ENCODE measurements around the gene ZNF197. TPM values are rescaled to one million over a fixed set of nuclear protein-coding genes. Genes with fewer than 3 reads are reported as not detected.
"Not testable (repeated sequence)": the region's sequence is repeated elsewhere in the genome, so short reads cannot be mapped to it uniquely, and the experiment has no call there.

Gene ZNF197
- total and polyA plus RNA-seq, 2 donors (not counting 3 experiments of a cell fraction or from before 2014, with no cell fraction given), result 2.9 to 6.4 TPM

GRCh38 chr3:44578924-44579515, 45.8 kb upstream of the ZNF197 start:
- dilution Hi-C loops (cut with MboI; ENCODE audit: extremely low pct_ligation_motif_present, low sequenced_read_pairs); BruUV-seq (replicated peaks): not testable (repeated sequence)

GRCh38 chr3:44579749-44580148, 45.1 kb upstream of the ZNF197 start:
- FAIRE-seq; dilution Hi-C loops (cut with MboI; ENCODE audit: extremely low pct_ligation_motif_present, low sequenced_read_pairs); H3K9ac ChIP-seq (replicated peaks; ENCODE audit: extremely low read depth, insufficient read depth, low read length); H2AFZ ChIP-seq (ENCODE audit: low read depth, low read length); H4K20me1 ChIP-seq (replicated peaks; ENCODE audit: control insufficient read depth, extremely low read depth, insufficient read depth, low read length); H3K27ac ChIP-seq (ENCODE audit: insufficient read depth, low read depth, low read length); H3K4me1 ChIP-seq (ENCODE audit: control insufficient read depth, extremely low read depth, insufficient read depth, low read length); DNase-seq (ENCODE audit: low read depth, low spot score); intact Hi-C loops (cut with micrococcal nuclease); H3K4me3 ChIP-seq (replicated peaks in 1 of 3; ENCODE audit: insufficient read depth in 1 of 3, low read depth in 1 of 3, low read length in 3 of 3); H3K36me3 ChIP-seq (ENCODE audit: control insufficient read depth in 2 of 2, extremely low read depth in 1 of 2, insufficient read depth in 2 of 2, low read length in 2 of 2); CTCF ChIA-PET; H3K9me3 ChIP-seq (replicated peaks; ENCODE audit: control insufficient read depth, insufficient read depth, low read length); POLR2A ChIA-PET; H3K79me2 ChIP-seq (ENCODE audit: control insufficient read depth, insufficient read depth, low read length); BruUV-seq (replicated peaks); H3K4me2 ChIP-seq (ENCODE audit: insufficient read depth, low read length); H3K9me1 ChIP-seq (replicated peaks; ENCODE audit: control insufficient read depth, extremely low read depth, insufficient read depth, low read length): not testable (repeated sequence)
- H3K27me3 ChIP-seq (ENCODE audit: control insufficient read depth in 2 of 2, insufficient read depth in 2 of 2, low read length in 2 of 2), result peaks cover 12 to 16% of the 10 kb centered on the region in 2 experiments

More at GRCh38 chr3:44578924-44579515, 45.8 kb upstream of the ZNF197 start:
- CTCF ChIA-PET; H3K36me3 ChIP-seq (ENCODE audit: control insufficient read depth in 2 of 2, extremely low read depth in 1 of 2, insufficient read depth in 2 of 2, low read length in 2 of 2); FAIRE-seq; H2AFZ ChIP-seq (ENCODE audit: low read depth, low read length); H3K79me2 ChIP-seq (ENCODE audit: control insufficient read depth, insufficient read depth, low read length); DNase-seq (ENCODE audit: low read depth, low spot score); H3K4me2 ChIP-seq (ENCODE audit: insufficient read depth, low read length); H3K27ac ChIP-seq (ENCODE audit: insufficient read depth, low read depth, low read length); H4K20me1 ChIP-seq (replicated peaks; ENCODE audit: control insufficient read depth, extremely low read depth, insufficient read depth, low read length); POLR2A ChIA-PET; H3K9me1 ChIP-seq (replicated peaks; ENCODE audit: control insufficient read depth, extremely low read depth, insufficient read depth, low read length); H3K4me1 ChIP-seq (ENCODE audit: control insufficient read depth, extremely low read depth, insufficient read depth, low read length); H3K4me3 ChIP-seq (replicated peaks in 1 of 3; ENCODE audit: insufficient read depth in 1 of 3, low read depth in 1 of 3, low read length in 3 of 3); H3K9me3 ChIP-seq (replicated peaks; ENCODE audit: control insufficient read depth, insufficient read depth, low read length); H3K9ac ChIP-seq (replicated peaks; ENCODE audit: extremely low read depth, insufficient read depth, low read length); intact Hi-C loops (cut with micrococcal nuclease): not testable (repeated sequence)
- peaks cover 11% of the 10 kb centered on the region in 2 experiments for H3K27me3 ChIP-seq (ENCODE audit: control insufficient read depth in 2 of 2, insufficient read depth in 2 of 2, low read length in 2 of 2)

DNA sequence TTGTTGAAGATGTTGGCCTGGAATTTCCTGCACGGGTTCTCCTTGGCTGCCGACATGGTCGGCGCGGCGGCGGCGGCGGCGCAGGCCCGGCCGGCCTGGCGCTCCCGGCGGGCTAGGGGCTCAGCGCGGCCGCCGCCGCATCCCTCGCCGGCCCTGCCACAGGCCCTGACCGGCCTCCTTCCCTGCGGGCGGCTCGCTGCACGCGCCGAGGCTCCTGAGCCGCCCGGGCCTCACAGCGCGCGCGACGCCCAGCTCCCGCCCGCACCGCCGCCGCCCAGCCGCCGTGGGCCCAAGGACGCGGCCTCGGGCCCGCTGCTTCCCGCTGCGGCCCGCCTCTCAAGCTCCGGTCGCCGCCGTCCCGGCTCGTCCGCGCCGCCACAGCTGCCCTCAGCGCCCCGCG, 43.9 kb upstream of the ZNF197 start:
- H3K4me3 ChIP-seq (replicated peaks in 1 of 3; ENCODE audit: insufficient read depth in 1 of 3, low read depth in 1 of 3, low read length in 3 of 3); H3K79me2 ChIP-seq (ENCODE audit: control insufficient read depth, insufficient read depth, low read length); H3K9ac ChIP-seq (replicated peaks; ENCODE audit: extremely low read depth, insufficient read depth, low read length); FAIRE-seq; H3K27ac ChIP-seq (ENCODE audit: insufficient read depth, low read depth, low read length); BruUV-seq (replicated peaks); H3K4me1 ChIP-seq (ENCODE audit: control insufficient read depth, extremely low read depth, insufficient read depth, low read length); H4K20me1 ChIP-seq (replicated peaks; ENCODE audit: control insufficient read depth, extremely low read depth, insufficient read depth, low read length); intact Hi-C loops (cut with micrococcal nuclease); H3K36me3 ChIP-seq (ENCODE audit: control insufficient read depth in 2 of 2, extremely low read depth in 1 of 2, insufficient read depth in 2 of 2, low read length in 2 of 2); H3K9me3 ChIP-seq (replicated peaks; ENCODE audit: control insufficient read depth, insufficient read depth, low read length); H2AFZ ChIP-seq (ENCODE audit: low read depth, low read length); H3K9me1 ChIP-seq (replicated peaks; ENCODE audit: control insufficient read depth, extremely low read depth, insufficient read depth, low read length); POLR2A ChIA-PET; DNase-seq (ENCODE audit: low read depth, low spot score); H3K4me2 ChIP-seq (ENCODE audit: insufficient read depth, low read length); dilution Hi-C loops (cut with MboI; ENCODE audit: extremely low pct_ligation_motif_present, low sequenced_read_pairs); CTCF ChIA-PET: not testable (repeated sequence)
- peaks cover 15 to 16% of the 10 kb centered on the region in 2 experiments for H3K27me3 ChIP-seq (ENCODE audit: control insufficient read depth in 2 of 2, insufficient read depth in 2 of 2, low read length in 2 of 2)

All from endothelial cell of umbilical vein (primary cell).